ENCODE data around the gene ZNF587B. TPM values are rescaled to one million over a fixed set of nuclear protein-coding genes. Genes with fewer than 3 reads are reported as not detected.
A peak's percentile ranks its signal among the peaks of the same experiment; 100 is the strongest.
"Not testable (repeated sequence)": the region's sequence is repeated elsewhere in the genome, so short reads cannot be mapped to it uniquely, and the experiment has no call there.

Gene ZNF587B
- total and polyA plus RNA-seq, 10 of the 15 experiments (the other 5 are each of a cell fraction or from before 2014, with no cell fraction given), result 4.1 to 33.9 (median 15.2) TPM

DNA sequence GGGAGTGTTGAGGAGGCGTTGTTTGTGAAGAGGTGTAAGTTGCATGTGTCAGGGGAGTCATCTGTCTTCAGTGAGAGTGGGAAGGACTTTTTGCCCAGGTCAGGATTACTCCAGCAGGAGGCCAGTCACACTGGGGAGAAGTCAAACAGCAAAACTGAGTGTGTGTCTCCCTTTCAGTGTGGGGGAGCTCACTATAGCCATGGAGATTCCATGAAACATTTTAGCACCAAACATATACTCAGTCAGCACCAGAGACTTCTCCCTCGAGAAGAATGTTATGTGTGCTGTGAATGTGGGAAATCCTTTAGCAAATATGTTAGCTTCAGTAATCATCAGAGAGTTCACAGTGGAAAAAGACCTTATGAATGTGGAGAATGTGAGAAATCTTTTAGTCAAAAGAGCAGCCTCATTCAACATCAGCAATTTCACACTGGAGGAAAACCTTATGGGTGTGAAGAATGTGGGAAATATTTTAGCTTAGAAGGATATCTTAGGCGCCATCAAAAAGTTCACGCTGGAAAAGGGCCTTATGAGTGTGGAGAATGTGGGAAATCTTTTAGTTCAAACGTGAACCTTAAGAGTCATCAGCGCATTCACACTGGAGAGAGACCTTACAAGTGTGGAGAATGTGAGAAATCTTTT lies 11.1 kb downstream of the ZNF587B start (continued):
- TF ChIP-seq RELB (IDR thresholded peaks at IDR 0.05; ENCODE audit: low read depth) (no peak), JUNB (IDR thresholded peaks at IDR 0.05) (no peak), SPI1 (IDR thresholded peaks at IDR 0.05; ENCODE audit: borderline replicate concordance, insufficient read depth, low read depth, low read length) (no peak)

- RAD21 ChIA-PET (ENCODE audit: unreplicated experiment); SMC1A ChIA-PET (ENCODE audit: uncharacterized antibody, unreplicated experiment); H3K27me3 ChIP-seq (replicated peaks in 1 of 2; ENCODE audit: control insufficient read depth in 2 of 2, insufficient read depth in 2 of 2, low read length in 1 of 2); H3K4me1 ChIP-seq (ENCODE audit: control insufficient read depth, insufficient read depth, low read length); CTCF ChIA-PET; POLR2A ChIA-PET; H3K4me3 ChIP-seq; intact Hi-C loops (cut with micrococcal nuclease; ENCODE audit: unreplicated experiment); H3K27ac ChIP-seq (ENCODE audit: control insufficient read depth, insufficient read depth); H3K4me2 ChIP-seq (ENCODE audit: control insufficient read depth, insufficient read depth); H2AFZ ChIP-seq (ENCODE audit: control insufficient read depth, low read depth, low read length); ATAC-seq; FAIRE-seq; H3K9me3 ChIP-seq (replicated peaks; ENCODE audit: control insufficient read depth, insufficient read depth, low read length); H4K20me1 ChIP-seq (ENCODE audit: control insufficient read depth, insufficient read depth); BruUV-seq (replicated peaks); H3K9ac ChIP-seq (ENCODE audit: control insufficient read depth, insufficient read depth, low read length); in situ Hi-C loops (cut with MboI); DNase-seq (ENCODE audit: low read depth, low spot score): not testable (repeated sequence)
- TF ChIP-seq CREB1 (IDR thresholded peaks at IDR 0.05; ENCODE audit: low read depth), result 0 out of 2 replicates have a peak, but pooled peaks have one; percentile 31
- 69% methylated on average over 3 of the region's 3 CpGs for WGBS (ENCODE audit: insufficient coverage, insufficient replicate concordance, low lambda C conversion rate, missing lambda C conversion rate)
- peaks cover 21% of the 10 kb centered on the region for H3K79me2 ChIP-seq (ENCODE audit: control insufficient read depth, insufficient read depth, low read length)
- peaks cover 1 to 12% of the 10 kb centered on the region in 2 experiments; a peak in 3 of 4 replicates for H3K36me3 ChIP-seq (ENCODE audit: control insufficient read depth in 2 of 2, insufficient read depth in 2 of 2, low read length in 1 of 2)
Measured at GRCh38 chr19:57847164-57847563, 17.1 kb downstream of the ZNF587B start.

- H3K27me3 ChIP-seq (replicated peaks in 1 of 2; ENCODE audit: control insufficient read depth in 2 of 2, insufficient read depth in 2 of 2, low read length in 1 of 2); BruUV-seq (replicated peaks); FAIRE-seq; H3K4me3 ChIP-seq; H3K4me2 ChIP-seq (ENCODE audit: control insufficient read depth, insufficient read depth); H3K9ac ChIP-seq (ENCODE audit: control insufficient read depth, insufficient read depth, low read length); RAD21 ChIA-PET (ENCODE audit: unreplicated experiment); DNase-seq (ENCODE audit: low read depth, low spot score); H4K20me1 ChIP-seq (ENCODE audit: control insufficient read depth, insufficient read depth); H3K27ac ChIP-seq (ENCODE audit: control insufficient read depth, insufficient read depth); POLR2A ChIA-PET; H3K36me3 ChIP-seq (ENCODE audit: control insufficient read depth in 2 of 2, insufficient read depth in 2 of 2, low read length in 1 of 2); intact Hi-C loops (cut with micrococcal nuclease; ENCODE audit: unreplicated experiment); H3K4me1 ChIP-seq (ENCODE audit: control insufficient read depth, insufficient read depth, low read length); CTCF ChIA-PET; H3K9me3 ChIP-seq (replicated peaks; ENCODE audit: control insufficient read depth, insufficient read depth, low read length); in situ Hi-C loops (cut with MboI): not testable (repeated sequence)
- peaks cover 24% of the 10 kb centered on the region for H3K79me2 ChIP-seq (ENCODE audit: control insufficient read depth, insufficient read depth, low read length)
- WGBS (ENCODE audit: insufficient coverage, insufficient replicate concordance, low lambda C conversion rate, missing lambda C conversion rate), result 97% methylated on average over 2 of the region's 2 CpGs
- SMC1A ChIA-PET (ENCODE audit: uncharacterized antibody, unreplicated experiment), result interaction anchor here (1.0 kb wide), 2 partner anchors 12 to 168 kb away, joined by 3 read pairs; partner anchors contain the start of gene ZNF551
- peak; percentile 36 for ATAC-seq
- peak overlapping the region; percentile 58 for H2AFZ ChIP-seq (ENCODE audit: control insufficient read depth, low read depth, low read length)
Measured at GRCh38 chr19:57849162-57849665, 19.1 kb downstream of the ZNF587B start.

Data from GM12878 (cell line).